GM21576 (cell line): ENCODE data around the gene RNF113B.
A peak's percentile ranks its signal among the peaks of the same experiment; 100 is the strongest.

Experiments
- ATAC-seq: cut with Tn5 transposase; IDR thresholded peaks from one replicate; pipeline ENCODE4 v1.9.1; 2021; ENCODE audit warnings: mild to moderate bottlenecking, moderate library complexity; ENCODE audit not compliant: unreplicated experiment

Gene RNF113B

DNA sequence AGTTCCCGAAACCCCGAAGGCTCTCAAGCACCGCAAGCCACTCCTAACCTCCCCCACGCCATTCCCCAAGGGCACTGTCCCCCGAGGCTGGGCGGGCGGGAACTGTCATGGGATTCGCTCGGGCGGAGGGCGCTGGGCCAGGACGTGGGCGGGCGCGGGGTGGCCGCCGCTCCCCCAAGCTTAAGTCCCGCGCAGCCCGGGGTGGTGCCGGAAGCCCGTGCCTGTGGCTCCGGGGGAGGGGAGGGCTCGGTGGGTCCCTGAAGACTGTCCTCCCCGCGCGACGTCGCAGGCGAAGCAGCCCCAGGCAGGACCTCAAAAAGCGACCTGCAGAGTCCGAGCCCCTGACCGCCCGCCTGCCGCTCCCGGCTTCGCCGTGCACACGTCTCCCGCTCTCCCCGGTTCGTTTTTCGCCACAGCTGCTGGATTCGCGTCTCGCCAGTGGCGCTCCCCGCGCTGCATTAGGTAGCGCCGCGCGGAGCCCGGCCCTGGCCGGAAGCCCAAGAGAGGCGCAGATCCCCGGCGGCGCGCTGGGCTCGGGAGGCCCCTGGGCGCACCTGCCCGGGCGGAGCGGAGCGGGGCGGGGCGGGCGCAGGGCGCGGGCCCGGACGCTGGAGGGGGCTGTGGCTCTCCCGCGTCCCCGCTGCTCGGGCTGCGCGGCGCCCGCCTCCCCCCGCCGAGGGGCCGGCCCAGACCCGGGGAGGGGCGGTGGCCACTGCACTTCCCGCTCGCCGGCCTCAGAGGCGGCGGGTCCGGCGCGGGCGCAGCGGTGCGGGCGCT, 34.5 kb downstream of the RNF113B start, which contains the start of gene FARP1:
FARP1 (plus strand) TSS at position 715 of the 777 bp plus-strand sequence. CDS start 70,149 bp downstream, outside the sequence.
- ATAC-seq = peak; percentile 81

DNA sequence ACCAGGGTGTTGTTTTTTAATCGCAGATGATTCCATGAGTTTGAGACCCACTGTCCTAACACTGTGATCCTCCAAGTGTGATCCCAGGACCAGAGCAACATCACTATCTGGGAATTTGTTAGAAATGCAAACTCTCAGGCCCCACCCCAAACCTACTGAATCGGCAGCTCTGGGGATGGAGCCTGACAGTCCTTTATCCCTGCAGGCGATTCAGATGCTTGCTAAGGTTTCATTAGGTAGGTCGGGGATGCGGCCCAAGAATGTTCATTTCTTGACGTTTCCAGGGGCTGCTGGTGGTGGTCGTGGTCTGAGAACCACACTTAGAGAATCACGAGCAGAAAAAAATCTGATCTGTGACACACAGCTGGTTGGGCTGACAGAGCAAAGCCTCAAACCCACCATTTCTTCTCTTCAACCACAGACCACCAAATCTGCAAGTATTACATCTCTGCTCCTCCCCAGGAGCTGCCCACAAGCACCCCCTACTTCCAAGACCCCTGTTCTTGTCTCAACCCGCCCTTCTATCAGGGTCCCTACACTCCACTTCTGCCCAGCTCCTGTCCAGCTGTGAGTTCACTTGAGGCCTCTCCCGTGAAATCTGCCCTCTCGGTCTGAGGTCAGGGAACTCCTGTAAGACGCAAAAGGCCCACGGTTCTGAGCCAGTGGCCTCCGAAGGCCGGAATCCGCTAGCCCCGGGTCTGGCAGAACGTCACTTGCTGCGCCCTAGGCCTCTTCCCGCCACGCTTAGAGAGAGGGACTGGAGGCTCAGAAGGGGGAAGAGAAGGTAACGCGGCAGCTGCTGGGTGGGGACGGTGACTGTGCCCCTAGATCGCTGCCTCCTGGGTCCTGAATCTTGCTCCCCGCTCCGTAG, 35.3 kb downstream of the RNF113B start:
- ATAC-seq = peak; percentile 7

DNA sequence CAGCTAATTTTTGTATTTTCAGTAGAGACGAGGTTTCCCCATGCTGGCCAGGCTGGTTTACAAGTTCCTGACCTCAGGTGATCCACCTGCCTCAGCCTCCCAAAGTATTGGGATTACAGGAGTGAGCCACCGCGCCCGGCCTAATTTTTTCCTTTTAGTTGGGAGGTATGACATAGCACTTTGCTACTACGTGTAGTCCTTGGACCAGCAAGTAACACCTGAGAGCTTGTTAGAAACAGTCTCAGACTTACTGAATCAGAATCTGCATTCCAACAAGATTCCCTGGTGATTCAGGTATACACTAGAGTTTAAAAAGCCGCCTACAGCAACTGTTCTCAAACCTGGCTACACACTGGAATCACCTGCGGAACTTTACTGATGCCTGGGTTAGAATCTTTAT, 36.0 kb downstream of the RNF113B start:
- no peak for ATAC-seq

DNA sequence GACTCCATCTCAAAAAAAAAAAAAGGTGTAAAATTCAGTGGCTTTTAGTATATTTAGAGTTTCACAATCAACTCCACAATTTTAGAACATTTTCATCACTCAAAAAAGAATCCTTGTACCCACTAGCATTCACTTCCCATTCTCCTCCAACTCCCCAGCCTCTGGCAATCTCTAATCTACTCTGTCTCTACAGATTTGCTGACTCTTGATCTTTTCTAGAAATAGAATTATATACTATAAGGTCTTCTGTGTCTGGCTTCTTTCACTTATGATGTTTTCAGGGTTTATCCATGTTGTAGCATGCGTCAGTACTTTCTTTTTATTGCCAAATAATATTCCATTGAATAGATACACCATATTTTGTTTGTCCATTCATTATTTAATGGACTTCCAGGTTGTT, 42.2 kb downstream of the RNF113B start:
- ATAC-seq = no peak

DNA sequence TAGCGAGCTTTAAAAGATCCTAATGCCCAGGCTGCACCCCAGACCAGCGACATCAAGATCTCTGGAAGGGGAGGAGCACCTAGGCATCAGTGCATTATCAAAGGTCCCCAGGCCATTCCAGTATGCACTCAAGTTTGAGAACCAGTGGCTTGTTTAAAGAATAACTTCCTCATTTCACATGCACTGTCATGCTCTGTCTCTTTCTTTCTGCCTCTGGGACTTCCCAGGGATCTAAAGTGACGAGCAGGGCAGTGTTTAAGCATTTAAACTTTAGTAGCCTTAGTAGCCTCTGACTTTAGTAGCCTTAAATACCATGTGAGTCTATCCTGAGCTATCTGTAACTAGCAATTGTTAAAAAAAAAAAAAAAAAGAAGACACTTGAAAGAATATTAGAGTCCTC, 43.1 kb downstream of the RNF113B start:
- ATAC-seq = peak; percentile 94

DNA sequence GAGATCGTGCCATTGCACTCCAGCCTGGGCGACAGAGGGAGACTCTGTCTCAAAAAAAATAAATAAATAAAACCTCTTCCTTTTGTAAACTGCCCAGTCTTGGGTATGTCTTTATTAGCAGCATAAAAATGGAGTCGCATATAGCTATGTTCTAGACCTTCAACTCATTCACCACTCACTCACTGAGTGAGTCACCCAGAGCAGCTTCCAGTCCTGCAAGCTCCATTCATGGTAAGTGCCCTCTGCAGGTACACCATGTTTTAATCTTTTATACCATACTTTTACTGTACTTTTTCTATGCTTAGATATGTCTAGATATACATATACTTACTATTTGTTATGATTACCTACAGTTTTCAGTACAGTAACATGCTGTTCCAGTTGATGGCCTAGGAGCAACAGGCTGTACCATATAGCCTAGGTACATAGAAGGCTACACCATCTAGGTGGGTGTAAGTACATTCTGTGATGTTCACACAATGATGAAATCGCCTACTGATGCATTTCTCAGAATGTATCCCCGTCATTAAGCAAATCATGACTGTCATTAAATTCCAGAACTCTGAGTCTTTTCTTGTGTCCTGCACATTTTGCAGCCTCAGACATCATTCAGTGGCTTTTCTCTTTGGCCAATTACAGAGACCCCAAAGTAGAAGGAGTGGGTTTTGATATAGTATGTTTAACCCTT, 47.9 kb downstream of the RNF113B start:
- ATAC-seq = no peak
